Measurements from ENCODE around the gene SUPT20HL2. TPM values are rescaled to one million over a fixed set of nuclear protein-coding genes. Genes with fewer than 3 reads are reported as not detected.

The SUPT20HL2 gene
- total RNA-seq, 1 donor from 2014 or later, result not detected

DNA sequence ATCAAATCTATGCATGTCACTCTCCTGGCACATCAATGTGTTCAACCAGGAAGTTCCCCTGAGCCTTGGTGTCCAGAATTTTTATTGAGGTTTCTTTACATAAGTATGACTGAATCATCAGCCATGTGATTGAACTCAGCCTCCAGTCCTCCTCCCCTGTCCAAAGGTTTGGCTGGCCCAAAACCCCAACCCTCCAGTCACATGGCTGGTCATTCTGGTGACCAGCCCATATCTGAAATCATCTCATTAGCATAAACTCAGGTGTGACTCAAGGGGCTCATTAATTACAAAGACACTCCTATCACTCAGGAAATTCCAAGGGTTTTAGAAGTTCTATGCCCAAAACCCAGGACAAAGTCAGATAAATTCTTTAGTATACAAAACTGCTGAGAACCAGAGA lies 20.6 kb upstream of the SUPT20HL2 start:
- H3K4me3 Mint-ChIP-seq, result no peak overlapping the region
- H3K9me3 Mint-ChIP-seq, result no peaks in the 10 kb centered on the region
- H3K4me1 Mint-ChIP-seq (ENCODE audit: unreplicated experiment), result no peaks in the 10 kb centered on the region
- TF ChIP-seq, protein P1, sequence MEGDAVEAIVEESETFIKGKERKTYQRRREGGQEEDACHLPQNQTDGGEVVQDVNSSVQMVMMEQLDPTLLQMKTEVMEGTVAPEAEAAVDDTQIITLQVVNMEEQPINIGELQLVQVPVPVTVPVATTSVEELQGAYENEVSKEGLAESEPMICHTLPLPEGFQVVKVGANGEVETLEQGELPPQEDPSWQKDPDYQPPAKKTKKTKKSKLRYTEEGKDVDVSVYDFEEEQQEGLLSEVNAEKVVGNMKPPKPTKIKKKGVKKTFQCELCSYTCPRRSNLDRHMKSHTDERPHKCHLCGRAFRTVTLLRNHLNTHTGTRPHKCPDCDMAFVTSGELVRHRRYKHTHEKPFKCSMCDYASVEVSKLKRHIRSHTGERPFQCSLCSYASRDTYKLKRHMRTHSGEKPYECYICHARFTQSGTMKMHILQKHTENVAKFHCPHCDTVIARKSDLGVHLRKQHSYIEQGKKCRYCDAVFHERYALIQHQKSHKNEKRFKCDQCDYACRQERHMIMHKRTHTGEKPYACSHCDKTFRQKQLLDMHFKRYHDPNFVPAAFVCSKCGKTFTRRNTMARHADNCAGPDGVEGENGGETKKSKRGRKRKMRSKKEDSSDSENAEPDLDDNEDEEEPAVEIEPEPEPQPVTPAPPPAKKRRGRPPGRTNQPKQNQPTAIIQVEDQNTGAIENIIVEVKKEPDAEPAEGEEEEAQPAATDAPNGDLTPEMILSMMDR (conservative IDR thresholded peaks at IDR 0.05), result no peak
- DNase-seq (ENCODE audit: extremely low spot score, unreplicated experiment), result no peak
- no peak overlapping the region for H3K27ac Mint-ChIP-seq
- peaks cover 3% of the 10 kb centered on the region for H3K27me3 Mint-ChIP-seq
- no peaks in the 10 kb centered on the region for H3K36me3 Mint-ChIP-seq

DNA sequence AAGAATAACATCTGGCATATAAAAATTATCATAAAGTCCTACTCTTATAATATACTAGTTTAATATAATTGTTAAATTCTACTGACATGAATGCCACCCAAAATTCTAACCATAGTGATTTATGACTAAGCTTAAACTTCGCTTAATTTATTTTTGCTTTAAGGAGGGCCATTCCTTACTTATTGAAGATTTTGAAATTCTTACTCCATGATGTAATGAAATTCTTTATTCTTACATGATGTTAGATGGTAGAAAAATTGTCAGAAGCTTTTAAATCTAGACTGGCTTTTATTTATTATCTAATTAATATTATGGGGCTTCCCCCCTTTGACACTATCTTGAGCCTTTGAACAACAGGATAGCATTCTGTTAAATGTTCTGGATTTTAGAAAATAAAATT lies 19.5 kb upstream of the SUPT20HL2 start:
- no peaks in the 10 kb centered on the region for H3K36me3 Mint-ChIP-seq
- no peak overlapping the region for H3K27ac Mint-ChIP-seq
- H3K4me1 Mint-ChIP-seq (ENCODE audit: unreplicated experiment), result no peaks in the 10 kb centered on the region
- no peak for DNase-seq (ENCODE audit: extremely low spot score, unreplicated experiment)
- no peaks in the 10 kb centered on the region for H3K9me3 Mint-ChIP-seq
- no peak overlapping the region for H3K4me3 Mint-ChIP-seq
- H3K27me3 Mint-ChIP-seq, result peaks cover 3% of the 10 kb centered on the region
- TF ChIP-seq, protein P1 (conservative IDR thresholded peaks at IDR 0.05), result no peak

DNA sequence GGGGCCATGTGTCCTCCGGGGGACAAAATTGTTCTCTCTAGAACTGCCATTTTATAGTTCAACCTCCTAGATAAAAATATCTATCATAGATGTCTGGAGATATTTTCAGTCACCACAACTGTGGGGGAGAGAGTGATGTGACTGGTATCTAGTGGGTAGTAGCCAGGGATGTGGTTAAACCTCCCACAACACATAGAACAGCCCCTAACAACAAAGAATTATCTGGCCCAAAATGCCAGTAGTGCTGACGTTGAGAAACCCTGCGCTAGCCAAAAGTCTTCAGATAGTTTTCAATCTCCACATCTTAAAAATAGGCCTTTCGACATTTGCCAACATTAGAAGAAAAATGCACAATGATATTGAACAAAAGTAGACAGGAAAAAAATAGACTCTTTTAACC lies 19.0 kb upstream of the SUPT20HL2 start:
- DNase-seq (ENCODE audit: extremely low spot score, unreplicated experiment), result no peak
- Mint-ChIP-seq H3K4me1 (ENCODE audit: unreplicated experiment) (no peaks in the 10 kb centered on the region), H3K4me3 (no peak overlapping the region), H3K27ac (no peak overlapping the region), H3K36me3 (no peaks in the 10 kb centered on the region), H3K27me3 (peaks cover 3% of the 10 kb centered on the region), H3K9me3 (no peaks in the 10 kb centered on the region)
- TF ChIP-seq, protein P1 (conservative IDR thresholded peaks at IDR 0.05), result no peak

DNA sequence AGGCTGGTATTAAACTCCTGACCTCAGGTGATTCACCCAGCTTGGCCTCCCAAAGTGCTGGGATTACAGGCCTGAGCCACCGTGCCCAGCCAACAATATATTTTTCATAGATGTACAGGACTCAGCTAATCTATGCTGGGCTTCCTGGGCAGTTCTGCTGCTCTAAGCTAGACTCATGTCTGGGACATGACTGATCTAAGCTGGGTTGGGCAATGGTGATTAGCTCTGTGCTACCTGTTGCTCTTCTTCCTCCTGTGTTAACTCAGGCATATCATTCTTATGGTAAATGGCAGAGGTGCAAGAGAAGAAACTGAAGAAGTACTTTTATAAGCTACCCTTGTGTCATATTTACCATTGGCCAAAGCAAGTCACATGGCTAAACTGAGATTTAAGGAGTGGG lies 11.4 kb upstream of the SUPT20HL2 start:
- no peaks in the 10 kb centered on the region for H3K9me3 Mint-ChIP-seq
- TF ChIP-seq, protein P1 (conservative IDR thresholded peaks at IDR 0.05), result no peak
- H3K4me3 Mint-ChIP-seq, result no peak overlapping the region

DNA sequence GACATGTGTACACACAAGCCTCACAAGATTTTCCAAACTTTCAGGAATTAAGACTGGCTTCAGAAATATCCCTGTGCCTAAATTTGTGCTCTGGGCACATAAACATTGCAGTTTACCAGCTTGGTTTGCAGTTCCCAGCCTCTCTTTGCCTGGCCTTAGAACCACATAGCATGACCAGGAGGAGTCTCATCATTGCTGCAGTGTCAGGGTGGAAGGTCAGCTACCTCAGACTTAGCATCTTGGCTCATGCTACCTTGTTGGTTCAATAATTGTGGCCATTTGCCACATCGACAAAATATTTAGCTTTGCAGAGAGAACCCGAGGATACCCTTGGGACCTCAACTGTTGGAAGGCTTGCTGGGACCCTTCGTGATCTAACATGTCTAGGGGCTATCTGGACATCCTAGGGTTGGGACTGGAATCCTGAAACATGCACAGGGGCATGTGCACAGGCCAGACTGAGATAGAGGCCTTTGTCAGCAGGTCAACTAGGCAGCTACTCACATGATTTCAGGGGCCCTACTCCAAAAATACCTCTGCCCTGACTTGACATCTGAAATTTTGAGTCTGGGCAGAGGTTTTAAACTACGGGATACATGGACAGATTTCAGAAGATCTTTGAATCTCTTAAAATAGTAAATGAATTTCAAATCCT lies 8.0 kb upstream of the SUPT20HL2 start:
- TF ChIP-seq, protein P1 (conservative IDR thresholded peaks at IDR 0.05), result no peak
- H3K9me3 Mint-ChIP-seq, result no peaks in the 10 kb centered on the region
- no peak for DNase-seq (ENCODE audit: extremely low spot score, unreplicated experiment)

More for the DNA sequence above, 11.4 kb upstream of the SUPT20HL2 start:
- H3K27me3 Mint-ChIP-seq, result no peaks in the 10 kb centered on the region
- no peak for DNase-seq (ENCODE audit: extremely low spot score, unreplicated experiment)
- no peak overlapping the region for H3K27ac Mint-ChIP-seq
- no peaks in the 10 kb centered on the region for H3K36me3 Mint-ChIP-seq
- H3K4me1 Mint-ChIP-seq (ENCODE audit: unreplicated experiment), result no peaks in the 10 kb centered on the region

More for the DNA sequence above, 8.0 kb upstream of the SUPT20HL2 start:
- Mint-ChIP-seq H3K36me3 (no peaks in the 10 kb centered on the region), H3K4me1 (ENCODE audit: unreplicated experiment) (peaks cover 11% of the 10 kb centered on the region), H3K27me3 (no peaks in the 10 kb centered on the region), H3K27ac (no peak overlapping the region), H3K4me3 (no peak overlapping the region)

Measured in type B pancreatic cell (in vitro differentiated cells).